ENCODE results near the gene STARD8.
"Not testable (repeated sequence)": the region's sequence is repeated elsewhere in the genome, so short reads cannot be mapped to it uniquely, and the experiment has no call there.

STARD8 gene

GRCh38 chrX:68659786-68660185 is 12.3 kb downstream of the STARD8 start:
- no peak for DNase-seq (ENCODE audit: low read depth)

- no peak for DNase-seq (ENCODE audit: low read depth)
Observed at GRCh38 chrX:68660746-68661145, 13.3 kb downstream of the STARD8 start.

GRCh38 chrX:68665502-68665901 is 18.0 kb downstream of the STARD8 start:
- DNase-seq (ENCODE audit: low read depth), result no peak

- no peak for DNase-seq (ENCODE audit: low read depth)
Observed at GRCh38 chrX:68666580-68666979, 19.1 kb downstream of the STARD8 start.

- DNase-seq (ENCODE audit: low read depth), result no peak
Observed at GRCh38 chrX:68669094-68669860, 21.8 kb downstream of the STARD8 start.

GRCh38 chrX:68669871-68670270 is 22.4 kb downstream of the STARD8 start:
- DNase-seq (ENCODE audit: low read depth), result no peak

DNA sequence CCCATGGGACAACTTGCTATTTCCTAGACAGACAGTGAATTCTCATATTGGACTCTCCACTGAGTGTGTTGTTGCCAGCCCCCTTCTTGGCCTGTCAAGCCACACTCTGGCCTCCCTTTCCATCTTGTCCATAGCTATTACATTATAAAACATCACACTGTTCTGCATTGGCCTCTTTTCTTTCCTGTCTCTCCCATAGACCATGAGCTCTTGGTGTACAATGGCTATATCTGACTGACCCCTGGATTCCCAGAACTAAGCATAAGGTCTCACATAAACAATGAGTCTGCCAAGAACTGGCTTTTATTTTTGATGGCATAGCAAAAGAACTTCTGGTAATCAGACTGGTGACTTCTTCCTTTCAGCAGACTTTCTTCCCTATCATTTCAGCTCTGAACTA is 23.8 kb downstream of the STARD8 start:
- no peak for DNase-seq (ENCODE audit: low read depth)

DNA sequence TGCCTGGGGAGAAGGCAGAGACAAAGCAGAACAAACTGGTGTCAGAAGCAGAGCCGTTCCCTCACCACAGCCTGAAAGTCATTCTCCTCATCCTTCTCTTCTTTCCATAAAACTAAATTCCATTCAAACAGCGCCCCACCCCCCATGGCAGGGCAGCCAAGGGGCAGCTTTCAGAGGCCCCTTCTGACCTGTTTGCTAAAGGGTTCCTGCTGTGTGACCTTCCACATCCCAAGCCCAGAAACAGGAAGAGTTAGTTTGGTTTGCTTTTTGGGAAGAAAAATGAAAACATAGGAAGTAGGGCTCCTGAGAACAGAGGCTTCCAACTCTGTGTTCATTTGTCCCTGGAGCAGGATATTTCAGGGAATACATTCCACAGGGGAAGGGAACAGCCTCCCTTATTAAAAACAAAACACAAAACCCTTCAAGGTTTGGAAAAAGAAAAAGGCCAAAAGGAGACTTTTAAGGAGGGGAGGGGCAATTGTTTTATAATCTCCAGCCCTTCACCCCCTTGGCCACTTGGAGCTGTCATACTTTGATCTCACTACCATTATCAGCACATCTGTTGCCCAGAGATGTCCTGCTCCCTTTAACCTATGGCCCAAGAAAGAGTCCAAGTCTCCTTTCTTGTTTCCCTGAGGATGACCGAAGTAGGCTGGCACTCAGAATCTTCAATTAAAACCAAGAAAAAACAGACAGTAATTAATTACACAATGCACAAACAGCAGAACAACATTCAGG is 25.3 kb downstream of the STARD8 start:
- DNase-seq (ENCODE audit: low read depth), result no peak

DNA sequence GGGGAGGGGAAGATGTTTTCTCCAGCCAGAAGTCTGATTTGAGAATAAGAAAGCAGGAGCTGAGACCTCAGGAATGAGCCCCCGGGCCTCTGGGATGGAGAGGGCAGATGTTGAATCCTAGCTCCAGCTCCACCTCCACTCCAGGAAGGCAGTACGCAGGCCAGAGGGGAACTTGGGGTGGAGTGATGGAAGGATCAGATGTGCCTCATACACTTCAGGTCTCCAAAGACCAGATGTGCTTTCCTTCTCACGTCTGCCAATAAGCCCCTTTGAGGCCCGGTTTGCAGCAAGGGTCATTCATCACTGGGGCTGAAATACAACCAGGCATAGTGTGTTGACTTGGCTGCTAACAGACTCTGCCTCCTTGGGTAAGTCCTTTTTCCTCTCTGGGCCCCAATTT is 28.1 kb downstream of the STARD8 start:
- no peak for DNase-seq (ENCODE audit: low read depth)

DNA sequence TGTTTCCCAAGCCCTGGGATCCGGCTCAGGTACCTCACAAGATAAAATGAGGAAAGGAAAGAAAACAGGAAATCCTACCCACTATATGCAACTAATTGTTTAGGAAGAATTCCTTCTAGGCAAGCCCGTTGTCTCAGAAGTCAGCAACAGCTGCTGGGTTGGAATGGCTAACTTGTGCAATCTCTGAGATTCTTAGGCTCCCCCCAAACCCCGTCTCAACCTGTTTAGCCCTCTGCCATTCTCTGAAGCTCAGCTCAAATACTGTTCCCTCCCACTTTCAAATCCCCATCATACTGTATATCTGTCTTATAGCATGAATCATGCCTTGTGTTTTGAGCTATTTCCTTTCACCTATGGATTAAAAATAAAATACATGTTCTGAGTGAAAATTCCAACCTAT is 28.9 kb downstream of the STARD8 start:
- no peak for DNase-seq (ENCODE audit: low read depth)

- no peak for DNase-seq (ENCODE audit: low read depth)
Observed at GRCh38 chrX:68677998-68678397, 30.5 kb downstream of the STARD8 start.

- no peak for DNase-seq (ENCODE audit: low read depth)
Observed at GRCh38 chrX:68681443-68681941, 34.0 kb downstream of the STARD8 start.

GRCh38 chrX:68682790-68683189 is 35.3 kb downstream of the STARD8 start:
- no peak for DNase-seq (ENCODE audit: low read depth)

DNA sequence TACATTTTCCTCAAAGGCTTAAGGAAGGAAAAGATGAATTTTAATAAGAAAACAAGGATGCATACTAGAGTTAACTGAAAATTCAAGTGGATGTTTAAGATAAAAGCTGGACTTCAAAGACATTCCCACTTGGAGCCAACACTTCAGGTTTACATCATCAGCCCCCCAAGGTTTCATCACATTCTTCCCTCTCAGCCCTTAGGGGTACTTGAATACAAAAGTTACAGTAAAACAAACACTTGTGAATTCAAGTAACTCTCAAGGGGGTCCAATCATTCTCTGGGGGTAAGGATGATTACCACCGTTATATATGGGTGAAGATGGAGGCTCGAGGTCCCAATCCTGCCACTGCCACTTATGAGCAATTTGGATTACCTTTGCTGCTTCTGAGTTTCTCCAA is 36.1 kb downstream of the STARD8 start:
- no peak for DNase-seq (ENCODE audit: low read depth)

DNA sequence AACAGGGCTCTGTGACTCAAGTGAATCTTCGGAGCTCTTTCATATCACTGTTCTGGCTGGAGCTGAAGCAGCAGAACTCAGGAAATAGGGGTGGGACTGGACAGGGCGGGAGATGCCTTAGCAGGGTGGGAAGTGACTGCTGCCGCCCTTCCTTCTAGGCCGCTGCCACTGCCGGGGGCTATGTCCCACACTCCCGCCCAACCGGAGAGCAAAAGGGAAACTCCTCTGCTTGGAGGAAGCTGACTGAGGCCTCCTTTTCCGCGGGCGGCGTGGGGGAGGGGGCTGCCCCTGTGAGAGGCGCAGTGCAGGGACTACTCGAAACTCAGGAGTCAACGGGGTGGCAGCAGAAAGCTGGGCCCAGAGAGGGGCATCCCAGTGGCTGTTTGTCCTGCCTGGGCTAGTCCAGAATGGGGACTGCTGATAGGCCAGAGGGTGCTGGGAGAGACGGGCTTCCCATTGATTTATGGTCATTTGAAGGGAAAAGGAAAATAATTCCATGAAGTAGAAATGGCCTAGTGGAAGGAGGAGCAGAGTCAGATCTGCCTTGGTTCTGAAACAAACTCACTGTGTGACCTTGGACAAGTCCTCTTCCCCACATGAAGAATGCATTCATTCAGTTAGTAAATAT is 36.9 kb downstream of the STARD8 start:
- DNase-seq (ENCODE audit: low read depth), result no peak

GRCh38 chrX:68684919-68685304 is 37.4 kb downstream of the STARD8 start:
- no peak for DNase-seq (ENCODE audit: low read depth)

DNA sequence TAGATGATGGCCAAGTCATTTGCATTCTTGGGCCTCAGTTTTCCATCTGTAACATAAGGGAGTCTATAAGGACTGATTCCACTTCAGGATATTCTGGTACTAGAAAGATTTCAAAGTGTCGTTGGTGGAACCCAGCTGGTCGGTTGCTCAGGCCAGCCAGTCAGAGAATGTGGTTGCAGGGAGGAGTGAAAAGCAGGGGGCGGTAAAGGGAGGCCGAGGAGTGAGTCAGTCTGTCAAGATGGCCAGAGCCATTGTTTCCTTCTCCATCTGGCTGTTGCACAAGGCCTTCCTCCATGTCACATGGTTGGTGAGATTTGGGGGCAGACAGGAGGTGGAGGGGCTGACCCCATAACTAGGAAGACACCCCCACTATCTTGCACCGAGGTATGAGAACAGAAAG is 38.2 kb downstream of the STARD8 start:
- no peak for DNase-seq (ENCODE audit: low read depth)

GRCh38 chrX:68686097-68686977 is 38.9 kb downstream of the STARD8 start:
- DNase-seq (ENCODE audit: low read depth), result no peak

- DNase-seq (ENCODE audit: low read depth), result not testable (repeated sequence)
Observed at GRCh38 chrX:68688931-68689330, 41.5 kb downstream of the STARD8 start.

- DNase-seq (ENCODE audit: low read depth), result no peak
Observed at GRCh38 chrX:68690936-68691501, 43.6 kb downstream of the STARD8 start.

DNA sequence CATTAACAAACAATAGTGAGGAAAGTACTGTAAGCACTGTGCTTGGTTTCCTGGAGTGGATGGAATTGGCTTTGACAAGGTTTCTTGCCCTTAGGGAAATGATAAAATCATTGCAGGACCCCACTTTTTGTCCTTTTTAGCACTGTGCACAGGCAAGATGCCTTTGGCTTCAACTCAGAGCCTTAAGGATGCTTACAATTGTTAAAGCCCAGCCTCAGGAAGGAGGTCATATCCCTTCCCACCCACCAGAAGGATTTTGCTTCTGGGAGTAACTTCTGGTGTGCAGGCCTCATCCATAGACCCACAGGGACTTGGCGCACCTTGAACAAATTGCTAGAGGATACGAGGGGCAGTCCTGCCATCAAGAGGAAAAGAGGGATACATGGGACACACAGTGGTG is 44.5 kb downstream of the STARD8 start:
- no peak for DNase-seq (ENCODE audit: low read depth)

GRCh38 chrX:68692651-68693050 is 45.2 kb downstream of the STARD8 start:
- DNase-seq (ENCODE audit: low read depth), result no peak

All from GM04504 (cell line).